ENCODE results near the gene FBRSL1. TPM values are rescaled to one million over a fixed set of nuclear protein-coding genes. Genes with fewer than 3 reads are reported as not detected.

Gene FBRSL1
- total RNA-seq, 3 donors from 2014 or later (not counting 1 experiment from before 2014, with no cell fraction given) = 67.5 to 78.0 (median 76.2) TPM

DNA sequence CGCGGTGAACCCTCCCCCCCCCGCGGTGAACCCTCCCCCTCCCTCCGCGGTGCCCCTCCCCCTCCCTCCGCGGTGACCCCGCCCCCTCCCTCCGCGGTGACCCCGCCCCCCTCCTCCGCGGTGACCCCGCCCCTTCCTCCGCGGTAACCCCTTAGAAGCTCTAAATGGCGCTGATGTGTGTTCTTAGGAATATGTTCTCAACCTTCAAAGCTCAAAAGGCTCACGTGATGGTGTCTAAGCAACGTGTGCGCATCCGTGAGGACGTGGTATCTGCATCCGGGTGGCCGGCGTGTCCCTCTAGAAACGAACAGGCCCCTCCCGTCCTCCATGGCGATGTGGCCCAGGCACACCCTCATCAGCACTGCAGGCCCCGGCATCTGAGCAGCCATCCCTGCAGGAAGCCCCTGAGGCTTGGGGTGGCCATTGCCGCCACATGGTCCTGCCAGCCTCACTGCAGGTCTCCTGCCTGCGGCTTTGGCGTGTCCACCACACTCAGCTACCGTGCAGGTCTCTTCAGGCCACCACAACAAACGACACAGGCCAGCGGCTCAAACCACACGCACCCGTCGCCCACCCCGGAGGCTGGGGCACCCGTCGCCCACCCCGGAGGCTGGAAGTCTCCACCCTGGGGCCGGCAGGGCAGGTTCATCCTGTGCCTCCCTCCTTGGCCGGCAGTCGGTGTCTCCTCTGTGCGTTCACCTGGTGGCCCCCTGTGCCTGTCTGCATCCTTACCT, 14.5 kb upstream of the FBRSL1 start:
- Mint-ChIP-seq H3K4me3 (peak overlapping the region; percentile 81), H3K27ac (peak overlapping the region; percentile 80 to 83), H3K27me3 (ENCODE audit: low read depth in 2 of 2) (peaks cover 0 to 21% of the 10 kb centered on the region in 2 donors), H3K36me3 (no peaks in the 10 kb centered on the region), H3K4me1 (peaks cover 11 to 42% of the 10 kb centered on the region in 2 donors), H3K9me3 (no peaks in the 10 kb centered on the region)
- Histone ChIP-seq H3K27me3 (ENCODE audit: control insufficient read depth, insufficient read depth, low read length) (no peaks in the 10 kb centered on the region), H3K36me3 (ENCODE audit: control insufficient read depth, insufficient read depth, low read length) (no peaks in the 10 kb centered on the region), H3K9me3 (ENCODE audit: control insufficient read depth, insufficient read depth, low read length) (no peaks in the 10 kb centered on the region), H3K27ac (ENCODE audit: low read length) (no peak overlapping the region), H3K4me3 (ENCODE audit: low read length) (no peak overlapping the region), H3K4me1 (ENCODE audit: control insufficient read depth, insufficient read depth, low read length) (peaks cover 59% of the 10 kb centered on the region)
- intact Hi-C loops (cut with micrococcal nuclease) = no loop called here
- DNase-seq (peak in 1 of 2 donors; percentile 71), ATAC-seq (peak in 2 of 3 donors; percentile 25 to 29)
- 57% methylated on average over 34 of the region's 47 CpGs for WGBS (ENCODE audit: insufficient coverage)
- TF ChIP-seq, protein P1, sequence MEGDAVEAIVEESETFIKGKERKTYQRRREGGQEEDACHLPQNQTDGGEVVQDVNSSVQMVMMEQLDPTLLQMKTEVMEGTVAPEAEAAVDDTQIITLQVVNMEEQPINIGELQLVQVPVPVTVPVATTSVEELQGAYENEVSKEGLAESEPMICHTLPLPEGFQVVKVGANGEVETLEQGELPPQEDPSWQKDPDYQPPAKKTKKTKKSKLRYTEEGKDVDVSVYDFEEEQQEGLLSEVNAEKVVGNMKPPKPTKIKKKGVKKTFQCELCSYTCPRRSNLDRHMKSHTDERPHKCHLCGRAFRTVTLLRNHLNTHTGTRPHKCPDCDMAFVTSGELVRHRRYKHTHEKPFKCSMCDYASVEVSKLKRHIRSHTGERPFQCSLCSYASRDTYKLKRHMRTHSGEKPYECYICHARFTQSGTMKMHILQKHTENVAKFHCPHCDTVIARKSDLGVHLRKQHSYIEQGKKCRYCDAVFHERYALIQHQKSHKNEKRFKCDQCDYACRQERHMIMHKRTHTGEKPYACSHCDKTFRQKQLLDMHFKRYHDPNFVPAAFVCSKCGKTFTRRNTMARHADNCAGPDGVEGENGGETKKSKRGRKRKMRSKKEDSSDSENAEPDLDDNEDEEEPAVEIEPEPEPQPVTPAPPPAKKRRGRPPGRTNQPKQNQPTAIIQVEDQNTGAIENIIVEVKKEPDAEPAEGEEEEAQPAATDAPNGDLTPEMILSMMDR (IDR thresholded peaks at IDR 0.05) = no peak

DNA sequence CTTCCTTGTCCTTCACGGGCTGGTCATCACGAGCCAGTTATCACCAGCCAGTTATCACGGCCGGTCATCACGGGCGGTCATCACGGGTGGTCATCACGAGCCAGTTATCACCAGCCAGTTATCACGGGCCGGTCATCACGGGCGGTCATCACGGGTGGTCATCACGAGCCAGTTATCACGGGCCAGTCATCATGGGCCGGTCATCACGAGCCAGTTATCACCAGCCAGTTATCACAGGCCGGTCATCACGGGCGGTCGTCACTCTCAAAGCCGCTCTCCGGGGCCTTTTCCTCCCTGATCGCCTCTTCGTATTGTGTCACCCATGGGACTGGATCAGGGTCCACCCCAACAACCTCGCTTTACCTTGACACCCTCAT, 13.9 kb upstream of the FBRSL1 start:
- 95% methylated on average over 26 of the region's 26 CpGs for WGBS (ENCODE audit: insufficient coverage)
- TF ChIP-seq, protein P1 (IDR thresholded peaks at IDR 0.05) = no peak
- Mint-ChIP-seq H3K9me3 (no peaks in the 10 kb centered on the region), H3K27ac (peak overlapping the region; percentile 80 to 83), H3K4me3 (peak overlapping the region; percentile 81), H3K36me3 (no peaks in the 10 kb centered on the region), H3K4me1 (peaks cover 11 to 38% of the 10 kb centered on the region in 2 donors), H3K27me3 (ENCODE audit: low read depth in 2 of 2) (peaks cover 0 to 20% of the 10 kb centered on the region in 2 donors)
- Histone ChIP-seq H3K4me1 (ENCODE audit: control insufficient read depth, insufficient read depth, low read length) (peaks cover 62% of the 10 kb centered on the region), H3K27ac (ENCODE audit: low read length) (no peak overlapping the region), H3K36me3 (ENCODE audit: control insufficient read depth, insufficient read depth, low read length) (no peaks in the 10 kb centered on the region), H3K27me3 (ENCODE audit: control insufficient read depth, insufficient read depth, low read length) (no peaks in the 10 kb centered on the region), H3K9me3 (ENCODE audit: control insufficient read depth, insufficient read depth, low read length) (no peaks in the 10 kb centered on the region), H3K4me3 (ENCODE audit: low read length) (no peak overlapping the region)
- DNase-seq (no peak), ATAC-seq (no peak)
- intact Hi-C loops (cut with micrococcal nuclease) = no loop called here

DNA sequence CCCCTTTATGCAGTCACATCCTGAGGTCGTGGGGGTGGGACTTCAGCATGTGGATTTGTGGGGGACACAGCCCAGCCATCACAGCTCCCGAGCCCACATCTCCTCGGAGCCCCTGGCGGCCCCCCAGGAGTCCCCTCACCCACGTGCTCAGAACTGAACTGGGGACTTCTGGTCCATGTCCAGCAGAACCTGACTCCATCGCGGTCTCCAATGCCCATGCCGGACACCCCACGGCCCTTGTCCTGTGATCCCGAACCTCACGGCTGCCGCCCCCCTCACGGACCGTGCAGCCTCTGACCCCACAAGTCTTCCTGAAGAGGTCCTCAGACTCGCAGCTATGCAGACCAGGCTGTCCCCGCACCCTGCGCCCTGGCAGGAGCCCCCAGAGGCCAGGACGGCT, 13.5 kb upstream of the FBRSL1 start:
- no peaks in the 10 kb centered on the region for H3K9me3 ChIP-seq (ENCODE audit: control insufficient read depth, insufficient read depth, low read length)
- H3K27me3 Mint-ChIP-seq (ENCODE audit: low read depth in 2 of 2) = peaks cover 0 to 18% of the 10 kb centered on the region in 2 donors
- peaks cover 11 to 36% of the 10 kb centered on the region in 2 donors for H3K4me1 Mint-ChIP-seq
- no peaks in the 10 kb centered on the region for H3K27me3 ChIP-seq (ENCODE audit: control insufficient read depth, insufficient read depth, low read length)
- no peaks in the 10 kb centered on the region for H3K36me3 Mint-ChIP-seq
- H3K27ac Mint-ChIP-seq = peak overlapping the region; percentile 80 to 83
- no peaks in the 10 kb centered on the region for H3K9me3 Mint-ChIP-seq
- H3K36me3 ChIP-seq (ENCODE audit: control insufficient read depth, insufficient read depth, low read length) = no peaks in the 10 kb centered on the region
- peaks cover 62% of the 10 kb centered on the region for H3K4me1 ChIP-seq (ENCODE audit: control insufficient read depth, insufficient read depth, low read length)
- 78% methylated on average over 18 of the region's 18 CpGs for WGBS (ENCODE audit: insufficient coverage)
- no peak overlapping the region for H3K4me3 ChIP-seq (ENCODE audit: low read length)
- peak overlapping the region; percentile 81 for H3K4me3 Mint-ChIP-seq
- TF ChIP-seq, protein P1 (IDR thresholded peaks at IDR 0.05) = no peak
- ATAC-seq (no peak), DNase-seq (no peak)
- intact Hi-C loops (cut with micrococcal nuclease) = no loop called here
- no peak overlapping the region for H3K27ac ChIP-seq (ENCODE audit: low read length)

All from natural killer cell (primary cell).